HuH-7.5 (cell line): ENCODE results near the gene VAT1.
"Not testable (repeated sequence)": the region's sequence is repeated elsewhere in the genome, so short reads cannot be mapped to it uniquely, and the experiment has no call there.

Source experiments
- DNase-seq: peaks from one replicate; pipeline ENCODE4 v3.0.0; 2011; ENCODE audit warnings: low spot score

VAT1 gene

DNA sequence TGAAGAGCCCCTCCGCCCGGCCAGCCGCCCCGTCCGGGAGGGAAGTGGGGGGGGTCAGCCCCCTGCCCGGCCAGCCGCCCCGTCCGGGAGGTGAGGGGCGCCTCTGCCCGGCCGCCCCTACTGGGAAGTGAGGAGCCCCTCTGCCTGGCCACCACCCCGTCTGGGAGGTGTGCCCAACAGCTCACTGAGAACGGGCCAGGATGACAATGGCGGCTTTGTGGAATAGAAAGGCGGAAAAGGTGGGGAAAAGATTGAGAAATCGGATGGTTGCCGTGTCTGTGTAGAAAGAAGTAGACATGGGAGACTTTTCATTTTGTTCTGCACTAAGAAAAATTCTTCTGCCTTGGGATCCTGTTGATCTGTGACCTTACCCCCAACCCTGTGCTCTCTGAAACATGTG, 48.9 kb downstream of the VAT1 start:
- DNase-seq = not testable (repeated sequence)

DNA sequence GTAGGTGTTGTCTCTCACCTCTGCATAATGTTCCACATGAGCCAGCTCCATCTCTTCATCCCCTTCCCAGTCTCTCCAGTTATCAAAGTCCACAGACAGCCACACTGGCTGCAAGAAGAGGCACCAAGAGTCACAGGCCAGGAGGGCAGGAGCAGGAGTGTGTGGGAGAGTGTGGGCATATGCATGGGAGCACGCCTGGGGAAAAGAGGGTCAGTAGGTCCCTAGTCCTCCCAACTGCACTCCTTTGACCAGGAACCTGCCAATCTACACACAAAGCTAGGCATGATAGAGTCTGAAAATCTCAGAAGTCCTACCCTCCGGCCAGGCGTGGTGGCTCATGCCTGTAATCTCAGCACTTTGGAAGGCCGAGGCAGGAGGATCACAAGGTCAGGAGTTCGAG, 50.6 kb downstream of the VAT1 start:
- DNase-seq = no peak

- DNase-seq = no peak
Measured at GRCh38 chr17:42969001-42969581, 53.1 kb downstream of the VAT1 start.

GRCh38 chr17:42967925-42968324, 54.3 kb downstream of the VAT1 start:
- DNase-seq = no peak
